ENCODE results near the gene UIMC1.

GRCh38 chr5:177004961-177005360, 1.6 kb downstream of the UIMC1 start:
- TF ChIP-seq ZBTB33 (IDR thresholded peaks at IDR 0.05; ENCODE audit: borderline replicate concordance, low read depth) (no peak), CTCF (IDR thresholded peaks at IDR 0.05) (no peak), FOXM1 (IDR thresholded peaks at IDR 0.05; ENCODE audit: low read depth) (no peak), RAD21 (IDR thresholded peaks at IDR 0.05; ENCODE audit: low read length) (no peak), RFX5 (IDR thresholded peaks at IDR 0.05; ENCODE audit: low read length) (no peak), TAF1 (IDR thresholded peaks at IDR 0.05; ENCODE audit: borderline replicate concordance, low read depth, low read length) (no peak), CHD2 (IDR thresholded peaks at IDR 0.05; ENCODE audit: low read length, partially characterized antibody) (no peak), MXI1 (IDR thresholded peaks at IDR 0.05; ENCODE audit: low read depth, low read length) (no peak), EZH2phosphoT487 (IDR thresholded peaks at IDR 0.05; ENCODE audit: borderline replicate concordance, low read depth) (no peak), SMC3 (IDR thresholded peaks at IDR 0.05; ENCODE audit: low read depth, low read length) (no peak), YY1 (IDR thresholded peaks at IDR 0.05; ENCODE audit: low read depth) (no peak), REST (IDR thresholded peaks at IDR 0.05; ENCODE audit: low read depth, low read length) (no peak)
- TF ChIP-seq, protein P1, sequence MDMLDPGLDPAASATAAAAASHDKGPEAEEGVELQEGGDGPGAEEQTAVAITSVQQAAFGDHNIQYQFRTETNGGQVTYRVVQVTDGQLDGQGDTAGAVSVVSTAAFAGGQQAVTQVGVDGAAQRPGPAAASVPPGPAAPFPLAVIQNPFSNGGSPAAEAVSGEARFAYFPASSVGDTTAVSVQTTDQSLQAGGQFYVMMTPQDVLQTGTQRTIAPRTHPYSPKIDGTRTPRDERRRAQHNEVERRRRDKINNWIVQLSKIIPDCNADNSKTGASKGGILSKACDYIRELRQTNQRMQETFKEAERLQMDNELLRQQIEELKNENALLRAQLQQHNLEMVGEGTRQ (IDR thresholded peaks at IDR 0.05; ENCODE audit: borderline replicate concordance, low read depth, low read length) = no peak
